Activated T-cell treated with anti-CD3 and anti-CD28 coated beads, Interleukin-2, amount 50 U/mL, for 72 hours (primary cell): ENCODE data around the gene ARMC9. TPM values are rescaled to one million over a fixed set of nuclear protein-coding genes. Genes with fewer than 3 reads are reported as not detected.

Experiments used
- ATAC-seq, 2 donors: fragments of 150-1000 bp; cut with Tn5 transposase; replicated peaks in 1 of 2; 2 replicates each; pipeline ENCODE4 v1.10.0; 2021; ENCODE audit warnings: moderate library complexity in 2 of 2, mild to moderate bottlenecking in 1 of 2
- DNase-seq, 2 donors: peaks; one replicate each; pipeline ENCODE4 v3.0.0; 2021 to 2022; ENCODE audit warnings: mixed read lengths in 1 of 2
- H3K27ac Mint-ChIP-seq: one replicate; pipeline ENCODE4 v1.8.0; 2022; ENCODE audit warnings: mild to moderate bottlenecking, moderate library complexity, mixed read lengths
- H3K27me3 Mint-ChIP-seq: one replicate; pipeline ENCODE4 v1.8.0; 2022; ENCODE audit warnings: low read depth, mixed read lengths
- H3K36me3 Mint-ChIP-seq, 2 donors: one replicate each; pipeline ENCODE4 v1.8.0; 2022; ENCODE audit warnings: mixed read lengths in 2 of 2, mild to moderate bottlenecking in 1 of 2; ENCODE audit not compliant: insufficient read depth in 2 of 2
- H3K4me1 Mint-ChIP-seq: one replicate; pipeline ENCODE4 v1.8.0; 2022; ENCODE audit warnings: low read depth, mixed read lengths
- H3K4me3 Mint-ChIP-seq, 2 donors: one replicate each; pipeline ENCODE4 v1.8.0; 2022; ENCODE audit warnings: mild to moderate bottlenecking in 2 of 2, mixed read lengths in 2 of 2, moderate library complexity in 2 of 2
- H3K9me3 Mint-ChIP-seq, 2 donors: one replicate each; pipeline ENCODE4 v1.8.0; 2022; ENCODE audit warnings: mixed read lengths in 2 of 2
- total RNA-seq, 2 donors: library from RNA; stranded (reverse); gene quantifications; one replicate each; pipeline ENCODE4 v1.2.3, GENCODE V29; 2022

ARMC9 gene
- total RNA-seq, 2 donors from 2014 or later: 1.4 to 2.1 TPM

GRCh38 chr2:231199219-231199618 is 788 bp downstream of the ARMC9 start:
- H3K4me1 Mint-ChIP-seq: peaks cover 9% of the 10 kb centered on the region
- H3K27me3 Mint-ChIP-seq: peaks cover 6% of the 10 kb centered on the region
- H3K27ac Mint-ChIP-seq: no peak overlapping the region

GRCh38 chr2:231200805-231201474 is 2.5 kb downstream of the ARMC9 start:
- Mint-ChIP-seq H3K36me3 (no peaks in the 10 kb centered on the region), H3K9me3 (no peaks in the 10 kb centered on the region), H3K27ac (no peak overlapping the region), H3K4me1 (peaks cover 9% of the 10 kb centered on the region), H3K27me3 (peaks cover 6% of the 10 kb centered on the region), H3K4me3 (no peak overlapping the region)
- ATAC-seq: no peak
- no peak for DNase-seq

More at GRCh38 chr2:231199219-231199618, 788 bp downstream of the ARMC9 start:
- H3K4me3 Mint-ChIP-seq: peak overlapping the region; percentile 85 to 87
- no peaks in the 10 kb centered on the region for H3K9me3 Mint-ChIP-seq
- no peak for DNase-seq
- no peak for ATAC-seq
- no peaks in the 10 kb centered on the region for H3K36me3 Mint-ChIP-seq

- Mint-ChIP-seq H3K9me3 (no peaks in the 10 kb centered on the region), H3K27ac (no peak overlapping the region), H3K4me1 (peaks cover 9% of the 10 kb centered on the region), H3K27me3 (peaks cover 6% of the 10 kb centered on the region), H3K36me3 (no peaks in the 10 kb centered on the region), H3K4me3 (no peak overlapping the region)
- ATAC-seq: no peak
- no peak for DNase-seq
These were observed 3.0 kb downstream of the ARMC9 start for GRCh38 chr2:231201475-231201814.

- H3K36me3 Mint-ChIP-seq: no peaks in the 10 kb centered on the region
- no peak overlapping the region for H3K27ac Mint-ChIP-seq
- H3K9me3 Mint-ChIP-seq: no peaks in the 10 kb centered on the region
- DNase-seq (no peak), ATAC-seq (no peak)
- H3K4me3 Mint-ChIP-seq: no peak overlapping the region
- peaks cover 6% of the 10 kb centered on the region for H3K27me3 Mint-ChIP-seq
- H3K4me1 Mint-ChIP-seq: no peaks in the 10 kb centered on the region
These were observed 4.7 kb downstream of the ARMC9 start for GRCh38 chr2:231203087-231203486.

- H3K9me3 Mint-ChIP-seq: no peaks in the 10 kb centered on the region
- DNase-seq: no peak
- no peak overlapping the region for H3K27ac Mint-ChIP-seq
- no peaks in the 10 kb centered on the region for H3K36me3 Mint-ChIP-seq
- H3K4me1 Mint-ChIP-seq: no peaks in the 10 kb centered on the region
- H3K4me3 Mint-ChIP-seq: no peak overlapping the region
- no peak for ATAC-seq
- H3K27me3 Mint-ChIP-seq: peaks cover 6% of the 10 kb centered on the region
These were observed 5.7 kb downstream of the ARMC9 start for GRCh38 chr2:231204146-231204545.

- no peak overlapping the region for H3K27ac Mint-ChIP-seq
- no peaks in the 10 kb centered on the region for H3K9me3 Mint-ChIP-seq
- ATAC-seq: no peak
- H3K36me3 Mint-ChIP-seq: no peaks in the 10 kb centered on the region
- no peak overlapping the region for H3K4me3 Mint-ChIP-seq
- peaks cover 6% of the 10 kb centered on the region for H3K27me3 Mint-ChIP-seq
- no peak for DNase-seq
- H3K4me1 Mint-ChIP-seq: no peaks in the 10 kb centered on the region
These were observed 6.2 kb downstream of the ARMC9 start for GRCh38 chr2:231204581-231204980.

GRCh38 chr2:231207734-231208133 is 9.3 kb downstream of the ARMC9 start:
- H3K9me3 Mint-ChIP-seq: no peaks in the 10 kb centered on the region
- DNase-seq (no peak), ATAC-seq (no peak)
- no peaks in the 10 kb centered on the region for H3K4me1 Mint-ChIP-seq
- H3K27me3 Mint-ChIP-seq: no peaks in the 10 kb centered on the region
- H3K36me3 Mint-ChIP-seq: no peaks in the 10 kb centered on the region
- H3K27ac Mint-ChIP-seq: no peak overlapping the region
- no peak overlapping the region for H3K4me3 Mint-ChIP-seq

- no peaks in the 10 kb centered on the region for H3K36me3 Mint-ChIP-seq
- H3K27ac Mint-ChIP-seq: no peak overlapping the region
- ATAC-seq (no peak), DNase-seq (no peak)
- H3K4me1 Mint-ChIP-seq: no peaks in the 10 kb centered on the region
- H3K4me3 Mint-ChIP-seq: no peak overlapping the region
- no peaks in the 10 kb centered on the region for H3K9me3 Mint-ChIP-seq
- no peaks in the 10 kb centered on the region for H3K27me3 Mint-ChIP-seq
These were observed 12.4 kb downstream of the ARMC9 start for GRCh38 chr2:231210782-231211181.

- H3K4me1 Mint-ChIP-seq: no peaks in the 10 kb centered on the region
- no peaks in the 10 kb centered on the region for H3K9me3 Mint-ChIP-seq
- H3K27ac Mint-ChIP-seq: no peak overlapping the region
- ATAC-seq (no peak), DNase-seq (no peak)
- H3K4me3 Mint-ChIP-seq: no peak overlapping the region
- no peaks in the 10 kb centered on the region for H3K36me3 Mint-ChIP-seq
- H3K27me3 Mint-ChIP-seq: no peaks in the 10 kb centered on the region
These were observed 13.1 kb downstream of the ARMC9 start for GRCh38 chr2:231211486-231211885.

- DNase-seq: no peak
- no peaks in the 10 kb centered on the region for H3K27me3 Mint-ChIP-seq
- no peak for ATAC-seq
- H3K4me1 Mint-ChIP-seq: no peaks in the 10 kb centered on the region
- H3K4me3 Mint-ChIP-seq: no peak overlapping the region
- no peak overlapping the region for H3K27ac Mint-ChIP-seq
- no peaks in the 10 kb centered on the region for H3K36me3 Mint-ChIP-seq
- no peaks in the 10 kb centered on the region for H3K9me3 Mint-ChIP-seq
These were observed 14.0 kb downstream of the ARMC9 start for GRCh38 chr2:231212329-231212845.

- Mint-ChIP-seq H3K36me3 (no peaks in the 10 kb centered on the region), H3K4me1 (no peaks in the 10 kb centered on the region), H3K27me3 (no peaks in the 10 kb centered on the region), H3K4me3 (no peak overlapping the region), H3K9me3 (no peaks in the 10 kb centered on the region), H3K27ac (no peak overlapping the region)
- DNase-seq (no peak), ATAC-seq (no peak)
These were observed 15.7 kb downstream of the ARMC9 start for GRCh38 chr2:231213931-231214642.

GRCh38 chr2:231218366-231218765 is 19.9 kb downstream of the ARMC9 start:
- Mint-ChIP-seq H3K27ac (no peak overlapping the region), H3K27me3 (no peaks in the 10 kb centered on the region), H3K36me3 (no peaks in the 10 kb centered on the region)

GRCh38 chr2:231219289-231219688 is 20.9 kb downstream of the ARMC9 start:
- Mint-ChIP-seq H3K4me3 (no peak overlapping the region), H3K4me1 (no peaks in the 10 kb centered on the region), H3K9me3 (no peaks in the 10 kb centered on the region), H3K27me3 (no peaks in the 10 kb centered on the region), H3K36me3 (no peaks in the 10 kb centered on the region), H3K27ac (peak overlapping the region; percentile 45)
- ATAC-seq (no peak), DNase-seq (no peak)

More at GRCh38 chr2:231218366-231218765, 19.9 kb downstream of the ARMC9 start:
- no peak overlapping the region for H3K4me3 Mint-ChIP-seq
- ATAC-seq (no peak), DNase-seq (no peak)
- H3K9me3 Mint-ChIP-seq: no peaks in the 10 kb centered on the region
- no peaks in the 10 kb centered on the region for H3K4me1 Mint-ChIP-seq
